Hematopoietic multipotent progenitor cell treated with erythropoietin and hydrocortisone succinate and interleukin-3 and kit ligand, for 17 days (in vitro differentiated cells): ENCODE results near the gene CACNA1G.

Experiments
- DNase-seq: peaks from one replicate; pipeline ENCODE4 v3.0.0-alpha.2; 2015; ENCODE audit warnings: low spot score

The CACNA1G gene

GRCh38 chr17:50533720-50534148 lies 26.8 kb upstream of the CACNA1G start:
- peak; percentile 23 for DNase-seq

GRCh38 chr17:50534222-50534978 lies 26.1 kb upstream of the CACNA1G start:
- DNase-seq: peak; percentile 26

- no peak for DNase-seq
These were observed 25.6 kb upstream of the CACNA1G start for GRCh38 chr17:50534979-50535326.

DNA sequence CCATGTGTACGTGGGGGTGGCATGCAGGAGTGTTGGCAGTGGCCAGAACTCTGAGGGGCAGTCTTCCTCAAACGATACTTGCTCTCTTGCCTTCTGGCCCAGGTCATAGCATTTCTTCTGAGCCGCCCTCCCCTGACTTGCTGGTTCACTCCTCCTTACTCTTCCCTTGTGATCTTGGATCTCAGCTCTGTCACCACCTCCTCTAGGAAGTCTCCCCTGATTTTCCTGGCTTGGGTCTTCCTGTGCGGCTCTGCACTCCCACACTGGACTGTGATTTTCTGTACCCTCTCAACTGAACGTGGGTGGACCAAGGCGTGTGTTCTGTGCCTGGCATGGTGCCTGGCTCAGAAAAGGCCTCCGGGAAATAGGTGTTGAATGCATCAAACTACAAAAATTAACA lies 25.1 kb upstream of the CACNA1G start:
- DNase-seq: no peak

- DNase-seq: no peak
These were observed 23.6 kb upstream of the CACNA1G start for GRCh38 chr17:50536683-50537646.

DNA sequence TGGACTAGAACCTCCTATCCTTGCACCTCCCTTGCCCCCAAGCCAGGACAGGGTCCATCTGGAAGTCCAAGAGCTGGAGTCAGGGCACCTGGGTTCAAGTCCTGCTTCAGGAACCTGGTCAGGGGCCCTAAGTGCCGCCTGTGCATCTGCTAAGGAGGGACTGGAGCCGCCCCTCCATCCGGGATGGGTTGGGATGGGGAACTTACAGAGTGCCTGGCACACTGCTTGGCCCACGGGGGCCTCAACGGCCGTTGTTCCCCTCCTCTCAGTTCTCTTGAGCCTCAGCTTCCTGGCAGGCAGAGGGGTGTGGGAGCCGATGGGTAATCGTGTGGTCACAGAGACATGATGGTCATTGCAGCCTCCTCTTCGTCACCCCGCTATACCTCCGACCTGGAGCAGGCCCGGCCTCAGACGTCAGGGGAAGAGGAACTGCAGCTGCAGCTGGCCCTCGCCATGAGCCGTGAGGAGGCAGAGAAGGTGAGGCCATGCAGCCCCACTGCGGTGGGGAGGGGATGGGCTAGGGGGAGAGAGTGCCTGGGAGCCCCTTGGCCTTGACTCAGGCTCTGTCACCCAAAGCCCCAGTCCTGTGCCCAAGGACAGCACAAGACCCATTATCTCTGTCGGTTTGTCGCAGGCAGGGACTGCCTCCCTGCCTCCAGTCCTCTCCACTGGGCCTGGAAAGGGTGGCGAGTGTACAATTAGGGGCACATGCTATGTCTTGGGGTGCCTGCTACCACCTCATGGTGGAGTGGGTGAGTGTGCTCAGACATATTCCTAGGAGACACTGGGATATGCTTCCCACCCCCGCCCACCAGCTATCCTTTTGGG lies 22.6 kb upstream of the CACNA1G start:
- no peak for DNase-seq

- DNase-seq: no peak
These were observed 21.7 kb upstream of the CACNA1G start for GRCh38 chr17:50538549-50539410.

GRCh38 chr17:50539762-50540559 lies 20.6 kb upstream of the CACNA1G start:
- peak; percentile 27 for DNase-seq

DNA sequence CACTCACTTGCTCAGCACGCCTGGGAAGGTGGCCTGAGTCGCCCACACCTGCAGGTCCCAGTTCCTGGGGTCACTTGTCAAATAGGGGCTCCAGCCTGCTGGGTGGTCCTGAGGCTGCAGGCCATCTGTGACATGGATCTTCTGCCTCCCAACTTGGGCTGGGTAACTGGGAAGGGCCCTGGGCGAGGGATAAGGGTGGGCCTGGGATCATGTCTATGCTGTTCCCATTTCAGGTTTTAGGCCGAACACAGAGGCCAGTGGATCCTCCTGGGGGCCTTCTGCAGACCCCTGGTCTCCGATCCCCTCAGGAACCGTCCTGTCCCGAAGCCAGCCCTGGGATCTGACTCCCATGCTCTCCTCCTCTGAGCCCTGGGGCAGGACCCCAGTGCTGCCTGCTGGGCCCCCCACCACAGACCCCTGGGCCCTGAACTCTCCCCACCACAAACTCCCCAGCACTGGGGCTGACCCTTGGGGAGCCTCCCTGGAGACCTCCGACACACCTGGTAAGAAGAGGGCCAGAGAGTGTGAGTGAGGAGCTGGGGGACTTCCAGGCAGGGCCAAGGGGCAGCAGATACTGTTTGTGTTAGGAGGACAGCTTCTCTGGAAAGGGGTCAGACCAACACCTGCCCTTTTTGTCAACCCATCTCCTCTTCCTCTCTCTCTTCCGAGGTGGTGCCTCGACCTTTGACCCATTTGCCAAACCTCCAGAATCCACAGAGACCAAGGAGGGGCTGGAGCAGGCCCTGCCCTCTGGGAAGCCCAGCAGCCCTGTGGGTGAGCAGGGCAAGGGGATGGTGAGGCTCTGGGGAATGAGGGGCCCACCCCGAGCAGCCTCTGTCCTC lies 19.7 kb upstream of the CACNA1G start:
- DNase-seq: no peak

DNA sequence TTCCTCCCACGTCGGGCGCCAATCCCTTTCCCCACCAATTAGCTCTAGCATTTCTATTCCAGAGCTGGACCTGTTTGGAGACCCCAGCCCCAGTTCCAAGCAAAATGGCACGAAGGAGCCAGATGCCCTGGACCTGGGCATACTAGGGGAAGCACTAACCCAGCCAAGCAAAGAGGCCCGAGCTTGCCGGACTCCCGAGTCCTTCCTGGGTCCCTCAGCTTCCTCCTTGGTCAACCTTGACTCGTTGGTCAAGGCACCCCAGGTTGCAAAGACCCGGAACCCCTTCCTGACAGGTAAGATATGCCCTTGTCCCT lies 19.2 kb upstream of the CACNA1G start:
- DNase-seq: no peak

DNA sequence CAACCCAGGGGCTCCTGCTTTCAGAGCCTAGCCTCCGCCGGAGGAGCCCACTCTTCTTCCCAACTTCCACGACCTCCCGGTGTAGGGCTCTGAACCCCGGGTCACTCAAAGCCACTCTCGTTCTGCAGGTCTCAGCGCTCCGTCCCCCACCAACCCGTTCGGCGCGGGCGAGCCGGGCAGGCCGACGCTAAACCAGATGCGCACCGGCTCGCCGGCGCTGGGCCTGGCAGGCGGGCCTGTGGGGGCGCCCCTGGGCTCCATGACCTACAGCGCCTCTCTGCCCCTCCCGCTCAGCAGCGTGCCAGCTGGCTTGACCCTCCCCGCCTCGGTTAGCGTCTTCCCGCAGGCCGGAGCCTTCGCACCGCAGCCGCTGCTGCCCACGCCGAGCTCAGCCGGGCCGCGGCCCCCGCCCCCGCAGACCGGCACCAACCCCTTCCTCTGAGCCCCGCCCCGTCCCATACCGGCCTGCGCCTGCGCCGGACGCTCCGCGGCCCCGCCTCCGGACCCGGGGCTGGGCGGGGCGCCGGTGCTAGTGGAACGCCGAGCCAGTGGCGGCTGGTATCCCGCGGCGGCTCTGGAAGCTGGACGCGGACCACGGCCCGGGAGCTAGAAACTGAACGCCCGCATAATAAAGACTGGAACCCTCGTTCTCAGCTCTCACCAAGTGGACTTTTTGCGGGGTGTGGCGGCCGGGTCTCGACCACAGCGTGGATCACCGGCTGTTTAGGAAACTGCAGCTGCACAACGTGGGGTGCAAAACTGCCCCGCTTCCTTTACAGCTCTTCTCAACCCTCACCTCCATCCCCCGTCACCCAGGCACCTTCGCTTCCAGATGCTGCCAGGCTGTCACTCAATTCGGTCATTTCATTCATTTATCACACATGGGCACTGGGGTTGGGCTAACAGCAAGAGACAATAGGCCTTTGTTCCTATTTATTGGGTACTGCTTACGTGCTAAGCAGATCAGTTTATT lies 18.5 kb upstream of the CACNA1G start:
- DNase-seq: peak; percentile 79

GRCh38 chr17:50542795-50543774 lies 17.4 kb upstream of the CACNA1G start:
- DNase-seq: no peak

GRCh38 chr17:50544516-50544915 lies 16.0 kb upstream of the CACNA1G start:
- no peak for DNase-seq

DNA sequence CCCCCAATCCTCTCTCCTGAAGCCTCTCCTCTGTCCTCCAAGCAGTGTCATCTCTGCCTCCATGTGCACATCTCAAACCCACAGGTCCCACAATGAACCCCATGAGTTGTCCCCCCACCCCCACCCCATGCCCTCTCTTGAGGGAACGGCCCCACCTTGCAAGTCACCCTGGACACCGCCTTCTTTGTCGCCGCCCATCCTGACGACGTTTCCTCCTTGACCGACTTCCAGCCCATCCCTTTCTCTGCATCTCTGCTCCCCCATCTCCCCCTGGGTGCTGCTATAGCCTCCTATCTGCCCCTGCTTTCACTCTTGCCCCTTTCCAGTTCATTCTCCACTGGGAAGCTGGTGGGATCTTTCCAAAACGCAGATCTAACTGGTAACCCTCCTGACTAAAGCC lies 15.2 kb upstream of the CACNA1G start:
- no peak for DNase-seq

DNA sequence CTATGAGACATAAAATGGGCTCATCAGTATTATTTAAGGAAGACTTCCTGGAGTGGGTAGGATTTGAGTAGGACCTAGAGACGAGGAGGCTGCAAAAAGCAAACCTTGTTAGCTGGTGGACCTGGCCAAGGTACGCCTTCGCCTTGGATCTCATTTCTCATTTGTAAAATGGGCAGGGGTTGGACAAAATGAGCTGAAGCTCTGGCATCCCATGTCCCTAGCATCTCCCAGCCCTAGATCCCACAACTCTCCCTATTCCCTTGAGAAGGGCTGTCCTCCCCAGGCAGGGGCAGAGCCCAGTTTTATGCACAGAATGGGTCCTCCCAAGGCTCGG lies 13.8 kb upstream of the CACNA1G start:
- no peak for DNase-seq

DNA sequence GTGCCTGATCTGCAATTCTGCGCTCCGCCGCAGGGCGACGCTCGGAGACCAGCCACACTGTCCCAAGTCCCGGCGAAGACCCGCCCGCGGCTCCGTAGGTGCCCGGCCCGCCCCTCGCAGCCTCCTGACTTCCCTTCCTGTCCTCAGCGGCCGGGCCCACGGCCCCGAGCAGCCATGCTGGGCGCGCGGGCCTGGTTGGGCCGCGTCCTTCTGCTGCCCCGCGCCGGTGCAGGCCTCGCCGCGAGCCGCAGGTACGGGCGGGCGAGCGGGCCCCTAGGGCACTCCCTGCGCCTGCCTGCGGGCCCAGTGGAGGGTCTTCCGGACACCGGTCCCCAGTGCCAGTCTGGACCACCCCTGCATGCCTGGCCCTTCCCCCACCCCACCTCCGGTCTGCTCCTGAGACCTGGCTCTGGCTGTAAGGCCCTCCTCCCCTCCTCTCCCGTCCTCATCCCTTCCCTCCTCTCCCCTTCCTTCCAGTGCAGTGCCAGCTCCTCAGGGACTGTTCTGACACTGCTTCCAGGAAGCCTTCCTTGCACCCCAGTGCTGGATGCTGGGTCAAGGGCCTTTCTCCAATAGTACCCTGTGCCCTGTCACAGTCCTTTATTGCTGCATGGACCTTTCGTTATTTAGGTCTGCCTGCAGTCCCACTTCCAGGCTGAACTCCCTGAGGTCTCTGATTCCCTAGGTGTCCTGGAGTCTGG lies 13.3 kb upstream of the CACNA1G start, which contains the start of gene SPATA20:
SPATA20 (plus strand) TSS at position 140 of the 701 bp plus-strand sequence; CDS start at position 175, 35 bp downstream.
- DNase-seq: peak; percentile 64

- no peak for DNase-seq
These were observed 12.8 kb upstream of the CACNA1G start for GRCh38 chr17:50547736-50548083.
